ENCODE measurements around the gene VWA7.

Gene VWA7

GRCh38 chr6:31752739-31753319 lies 24.3 kb downstream of the VWA7 start:
- DNase-seq (ENCODE audit: low read depth), result peak; percentile 94

GRCh38 chr6:31750411-31751022 lies 26.6 kb downstream of the VWA7 start:
- peak; percentile 90 for DNase-seq (ENCODE audit: low read depth)

- no peak for DNase-seq (ENCODE audit: low read depth)
Observed at GRCh38 chr6:31749301-31750036, 27.7 kb downstream of the VWA7 start.

GRCh38 chr6:31744422-31744821 lies 32.7 kb downstream of the VWA7 start:
- no peak for DNase-seq (ENCODE audit: low read depth)

- DNase-seq (ENCODE audit: low read depth), result no peak
Observed at GRCh38 chr6:31742894-31743293, 34.2 kb downstream of the VWA7 start.

GRCh38 chr6:31741815-31742214 lies 35.3 kb downstream of the VWA7 start:
- DNase-seq (ENCODE audit: low read depth), result no peak

GRCh38 chr6:31740397-31741223 lies 36.5 kb downstream of the VWA7 start:
- peak; percentile 46 for DNase-seq (ENCODE audit: low read depth)

- peak; percentile 100 for DNase-seq (ENCODE audit: low read depth)
Observed at GRCh38 chr6:31739639-31740396, 37.3 kb downstream of the VWA7 start, which contains the start of gene MSH5. MSH5 (plus strand) TSS chr6:31740005; CDS start chr6:31740467, 462 bp downstream.

GRCh38 chr6:31737991-31738979 lies 38.8 kb downstream of the VWA7 start:
- DNase-seq (ENCODE audit: low read depth), result peak; percentile 86

- no peak for DNase-seq (ENCODE audit: low read depth)
Observed at GRCh38 chr6:31737315-31737990, 39.7 kb downstream of the VWA7 start.

GRCh38 chr6:31736768-31737314 lies 40.3 kb downstream of the VWA7 start:
- no peak for DNase-seq (ENCODE audit: low read depth)

GRCh38 chr6:31736021-31736767 lies 40.9 kb downstream of the VWA7 start, which contains the start of gene CLIC1:
CLIC1 (minus strand) TSS chr6:31736530; CDS start chr6:31736300, 230 bp downstream.
- DNase-seq (ENCODE audit: low read depth), result peak; percentile 93

- DNase-seq (ENCODE audit: low read depth), result peak; percentile 91
Observed at GRCh38 chr6:31734821-31735406, 42.2 kb downstream of the VWA7 start.

GRCh38 chr6:31734247-31734820 lies 42.8 kb downstream of the VWA7 start:
- DNase-seq (ENCODE audit: low read depth), result no peak

- DNase-seq (ENCODE audit: low read depth), result no peak
Observed at GRCh38 chr6:31733734-31734133, 43.4 kb downstream of the VWA7 start.

GRCh38 chr6:31732029-31732428 lies 45.1 kb downstream of the VWA7 start:
- no peak for DNase-seq (ENCODE audit: low read depth)

GRCh38 chr6:31730631-31731086 lies 46.5 kb downstream of the VWA7 start:
- DNase-seq (ENCODE audit: low read depth), result no peak

Measured in ELR (cell line).